Sigmoid colon (tissue), 7 donors: ENCODE data around the gene COPS4. TPM values are rescaled to one million over a fixed set of nuclear protein-coding genes. Genes with fewer than 3 reads are reported as not detected.
"Not testable (repeated sequence)": the region's sequence is repeated elsewhere in the genome, so short reads cannot be mapped to it uniquely, and the experiment has no call there.

ENCODE experiments used
- DNase-seq: peaks from one replicate; pipeline ENCODE4 v3.0.0-alpha.2; 2019
- H3K27ac ChIP-seq, 4 donors: fragments of 200-600 bp; sonication (generic); one replicate each; pipeline ENCODE4 v1.5.1; 2016 to 2019; ENCODE audit warnings: mild to moderate bottlenecking in 1 of 4
- H3K27me3 ChIP-seq, 3 donors: fragments of 200-600 bp; sonication (generic); one replicate each; pipeline ENCODE4 v1.5.1; 2019; ENCODE audit warnings: mild to moderate bottlenecking in 1 of 3
- H3K36me3 ChIP-seq, 4 donors: fragments of 200-600 bp; sonication (generic); one replicate each; pipeline ENCODE4 v1.5.1; 2016 to 2019
- H3K4me1 ChIP-seq, 4 donors: fragments of 200-600 bp; sonication (generic); one replicate each; pipeline ENCODE4 v1.5.1; 2017 to 2019
- H3K4me3 ChIP-seq, 4 donors: fragments of 200-600 bp; sonication (generic); one replicate each; pipeline ENCODE4 v1.5.1; 2017 to 2019; ENCODE audit warnings: mild to moderate bottlenecking in 2 of 4, moderate library complexity in 1 of 4
- H3K9me3 ChIP-seq, 4 donors: fragments of 200-600 bp in 3 of 4; sonication (generic) in 3 of 4; one replicate each; pipeline versions ENCODE4 v1.5.1 to v1.6.1; 2013 to 2019
- CTCF ChIP-seq, 4 experiments: fragments of 450-650 bp in 3 of 4; fragments of 200-600 bp in 1 of 4; IDR thresholded peaks; one replicate each; pipeline ENCODE4 v1.5.1; 2016 to 2019; ENCODE audit warnings: antibody characterized with exemption in 4 of 4, mild to moderate bottlenecking in 3 of 4, moderate library complexity in 2 of 4
- EP300 ChIP-seq, 4 donors: sonication (generic); formaldehyde crosslinking; IDR thresholded peaks; one replicate each; pipeline ENCODE4 v1.6.1; 2017; ENCODE audit warnings: antibody characterized with exemption in 4 of 4
- POLR2A ChIP-seq, 2 donors: fragments of 450-650 bp; IDR thresholded peaks; one replicate each; pipeline ENCODE4 v1.6.1; 2016; ENCODE audit warnings: antibody characterized with exemption in 2 of 2, mild to moderate bottlenecking in 2 of 2, moderate library complexity in 2 of 2
- POLR2AphosphoS5 ChIP-seq, 4 donors: sonication (generic); formaldehyde crosslinking; IDR thresholded peaks; one replicate each; pipeline ENCODE4 v1.6.1; 2017; ENCODE audit warnings: antibody characterized with exemption in 4 of 4
- WGBS, 2 donors: extraction: QIAGEN DNeasy Blood & Tissue Kit; methylation state at CpG; one replicate each; pipeline ENCODE4 v1.1.7; 2013; 5-methylcytosine and 5-hydroxymethylcytosine counted together
- intact Hi-C: fragments of 100-400 bp; cut with DNase I; formaldehyde crosslinking; loops from one replicate; pipeline ENCODE4 v1.15.1; 2023
- polyA plus RNA-seq, 3 donors: library from polyadenylated mRNA; stranded (reverse); fragments of 200-250 nt; gene quantifications; one replicate each; pipeline ENCODE4 v1.2.3, GENCODE V29; 2013
- total RNA-seq, 4 donors: library from RNA; depleted of rRNA; stranded (reverse); fragments of >200 nt; gene quantifications; one replicate each; pipeline ENCODE4 v1.1.0, GENCODE V29; 2016
- donor health status: healthy with polysubstance abuse.
- donor health status: Bipolar disorder and iron deficiency.
- donor health status: healthy.

Gene COPS4
- total and polyA plus RNA-seq, 7 donors, result 28.9 to 64.6 (median 33.0) TPM

- intact Hi-C loops, result loop anchor here (5.0 kb wide), 1 partner anchor 38 kb away; no protein-coding TSS in a partner anchor
- H3K4me1 ChIP-seq, result peaks cover 0 to 12% (median 7%) of the 10 kb centered on the region in 4 donors
- H3K9me3 ChIP-seq, result no peaks in the 10 kb centered on the region
- peak overlapping the region; percentile 37 to 65 (median 44) for H3K27ac ChIP-seq
- DNase-seq, result peak; percentile 87
- H3K27me3 ChIP-seq, result no peaks in the 10 kb centered on the region
- no peaks in the 10 kb centered on the region for H3K36me3 ChIP-seq
- H3K4me3 ChIP-seq, result peak overlapping the region; percentile 35 to 67 (median 56)
- 1 to 3% methylated on average over 18 of the region's 18 CpGs for WGBS, 2 donors
- no peak for TF ChIP-seq POLR2A (IDR thresholded peaks at IDR 0.05)
- peak in 2 of 4 experiments; percentile 43 to 44 for TF ChIP-seq CTCF (IDR thresholded peaks at IDR 0.05)
- no peak for TF ChIP-seq EP300 (IDR thresholded peaks at IDR 0.05)
- peak in 2 of 4 donors; percentile 13 to 42 for TF ChIP-seq POLR2AphosphoS5 (IDR thresholded peaks at IDR 0.05)
Measured at GRCh38 chr4:83110223-83110945, 75.4 kb downstream of the COPS4 start.

DNA sequence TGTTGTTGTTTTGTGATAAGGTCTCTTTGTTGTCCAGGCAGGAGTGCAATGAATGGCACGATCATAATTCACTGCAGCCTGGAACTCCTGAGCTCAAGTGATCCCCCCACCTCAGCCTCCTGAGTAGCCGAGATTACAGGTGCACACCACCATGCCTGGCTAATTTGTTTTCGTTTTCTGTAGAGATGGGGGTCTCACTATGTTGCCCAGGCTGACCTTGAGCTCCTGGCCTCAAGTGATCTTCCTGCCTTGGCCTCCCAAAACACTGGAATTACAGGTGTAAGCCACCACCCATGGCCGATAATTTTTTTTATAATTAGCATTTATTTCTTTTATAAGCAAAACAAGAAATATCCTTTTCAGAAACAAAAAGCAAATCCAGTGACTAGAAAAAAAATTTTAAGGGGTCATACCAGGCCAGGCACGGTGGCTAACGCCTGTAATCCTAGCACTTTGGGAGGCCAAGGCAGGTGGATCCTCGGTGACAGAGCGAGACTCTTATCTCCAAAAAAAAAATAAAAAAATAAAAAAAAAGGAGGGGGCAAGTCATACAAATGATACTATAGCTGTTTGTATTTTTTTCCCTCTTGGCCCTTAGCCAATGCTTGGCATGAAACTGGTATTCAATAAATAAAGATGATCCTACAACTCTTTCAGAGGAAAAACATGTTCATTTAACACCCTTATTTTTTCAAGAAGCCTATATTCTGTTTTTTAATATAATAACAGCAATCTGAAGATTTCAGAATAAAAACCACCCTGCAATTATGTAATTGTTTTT is 76.2 kb downstream of the COPS4 start:
- DNase-seq, result no peak
- Histone ChIP-seq H3K4me3 (no peak overlapping the region), H3K9me3 (no peaks in the 10 kb centered on the region), H3K4me1 (peaks cover 0 to 12% (median 7%) of the 10 kb centered on the region in 4 donors), H3K27ac (no peak overlapping the region), H3K27me3 (no peaks in the 10 kb centered on the region), H3K36me3 (no peaks in the 10 kb centered on the region)
- TF ChIP-seq CTCF (IDR thresholded peaks at IDR 0.05) (no peak), EP300 (IDR thresholded peaks at IDR 0.05) (no peak), POLR2AphosphoS5 (IDR thresholded peaks at IDR 0.05) (no peak), POLR2A (IDR thresholded peaks at IDR 0.05) (no peak)
- intact Hi-C loops, result loop anchor here (5.0 kb wide), 1 partner anchor 39 kb away; no protein-coding TSS in a partner anchor
- 50 to 63% methylated on average over 8 of the region's 8 CpGs for WGBS, 2 donors

DNA sequence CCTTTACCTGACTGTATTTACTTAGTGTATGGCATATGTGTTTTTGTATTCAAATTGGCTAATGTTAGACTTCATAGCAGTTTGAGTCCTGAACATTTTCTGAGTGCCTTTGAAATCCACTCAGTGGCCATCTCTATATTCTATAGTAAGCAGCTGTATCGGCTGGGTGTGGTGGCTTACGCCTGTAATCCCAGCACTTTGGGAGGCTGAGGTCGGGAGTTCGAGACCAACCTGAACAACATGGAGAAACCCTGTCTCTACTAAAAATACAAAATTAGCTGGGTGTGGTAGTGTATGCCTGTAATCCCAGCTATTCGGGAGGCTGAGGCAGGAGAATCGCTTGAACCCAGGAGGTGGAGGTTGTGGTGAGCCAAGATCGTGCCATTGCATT is 76.8 kb downstream of the COPS4 start:
- not testable (repeated sequence) for DNase-seq, H3K27ac ChIP-seq, H3K36me3 ChIP-seq, H3K27me3 ChIP-seq, H3K9me3 ChIP-seq, H3K4me3 ChIP-seq
- intact Hi-C loops, result loop anchor here (5.0 kb wide), 1 partner anchor 39 kb away; no protein-coding TSS in a partner anchor
- 68 to 88% methylated on average over 7 of the region's 7 CpGs for WGBS, 2 donors
- H3K4me1 ChIP-seq, result peaks cover 0 to 12% (median 7%) of the 10 kb centered on the region in 4 donors

DNA sequence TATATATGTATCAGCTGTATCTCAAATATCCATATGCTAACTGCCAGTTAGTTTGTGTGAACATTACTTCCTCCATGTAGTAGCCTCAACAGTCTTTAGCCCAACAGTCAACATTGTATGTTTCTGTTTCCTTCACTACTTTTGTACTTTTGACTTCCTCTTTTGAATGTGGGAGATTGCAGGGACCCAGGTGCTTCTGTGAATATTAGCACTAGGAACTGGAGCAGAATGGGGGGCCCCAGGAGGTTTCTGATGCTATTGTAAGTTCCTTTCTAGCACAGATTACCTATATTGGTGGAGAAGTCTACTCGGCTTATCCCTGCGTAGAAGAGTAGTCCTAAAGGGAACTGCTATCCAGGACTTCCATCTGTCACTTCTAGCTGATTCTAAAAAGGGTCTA is 77.2 kb downstream of the COPS4 start:
- Histone ChIP-seq H3K27ac (no peak overlapping the region), H3K9me3 (no peaks in the 10 kb centered on the region), H3K36me3 (no peaks in the 10 kb centered on the region), H3K4me1 (peaks cover 0 to 12% (median 7%) of the 10 kb centered on the region in 4 donors), H3K4me3 (no peak overlapping the region), H3K27me3 (no peaks in the 10 kb centered on the region)
- no peak for DNase-seq
- TF ChIP-seq POLR2AphosphoS5 (IDR thresholded peaks at IDR 0.05), result no peak
- no peak for TF ChIP-seq EP300 (IDR thresholded peaks at IDR 0.05)
- TF ChIP-seq CTCF (IDR thresholded peaks at IDR 0.05), result no peak
- no peak for TF ChIP-seq POLR2A (IDR thresholded peaks at IDR 0.05)
- intact Hi-C loops, result loop anchor here (5.0 kb wide), 1 partner anchor 40 kb away; no protein-coding TSS in a partner anchor
- 58 to 82% methylated on average over 2 of the region's 2 CpGs for WGBS, 2 donors
